ENCODE measurements around the gene EPHA4. TPM values are rescaled to one million over a fixed set of nuclear protein-coding genes. Genes with fewer than 3 reads are reported as not detected.

Gene EPHA4
- total and polyA plus RNA-seq, 2 donors (not counting 1 experiment from before 2014, with no cell fraction given): 9.6 to 21.0 TPM

- H3K36me3 ChIP-seq (ENCODE audit: control insufficient read depth, insufficient read depth, low read length): no peaks in the 10 kb centered on the region
- H3K4me3 ChIP-seq (replicated peaks in 1 of 4; ENCODE audit: control extremely low read depth in 1 of 4, insufficient read depth in 1 of 4, low read depth in 3 of 4, low read length in 4 of 4): no peak overlapping the region
- TF ChIP-seq CTCF (conservative IDR thresholded peaks at IDR 0.05 in 1 of 2, IDR thresholded peaks at IDR 0.05 in 1 of 2; ENCODE audit: low read depth in 1 of 2, low read length in 2 of 2) (no peak), EZH2 (IDR thresholded peaks at IDR 0.05; ENCODE audit: low read length, missing control alignments) (no peak)
- H3K4me2 ChIP-seq (ENCODE audit: extremely low read depth, insufficient read depth, low read length): no peak overlapping the region
- no peaks in the 10 kb centered on the region for H3K79me2 ChIP-seq (ENCODE audit: control insufficient read depth, insufficient read depth, low read length)
- peak in 1 of 2 donors; percentile 87 for DNase-seq (ENCODE audit: low read depth in 2 of 2)
- no peaks in the 10 kb centered on the region for H3K27me3 ChIP-seq (ENCODE audit: control insufficient read depth, insufficient read depth, low read length)
- H2AFZ ChIP-seq (ENCODE audit: low read length): no peak overlapping the region
- H4K20me1 ChIP-seq (ENCODE audit: control insufficient read depth, extremely low read depth, insufficient read depth, low read length): no peaks in the 10 kb centered on the region
- no peak overlapping the region for H3K9ac ChIP-seq (ENCODE audit: insufficient read depth, low read length)
- H3K4me1 ChIP-seq (ENCODE audit: control insufficient read depth, extremely low read depth, insufficient read depth, low read length): no peaks in the 10 kb centered on the region
- no peaks in the 10 kb centered on the region for H3K9me3 ChIP-seq (ENCODE audit: control insufficient read depth, insufficient read depth, low read depth, low read length)
- no peak overlapping the region for H3K27ac ChIP-seq (ENCODE audit: insufficient read depth, low read length)
These were observed 110.2 kb downstream of the EPHA4 start for GRCh38 chr2:221461901-221462300.

- Histone ChIP-seq H3K9ac (ENCODE audit: insufficient read depth, low read length) (no peak overlapping the region), H3K4me1 (ENCODE audit: control insufficient read depth, extremely low read depth, insufficient read depth, low read length) (no peaks in the 10 kb centered on the region), H2AFZ (ENCODE audit: low read length) (no peak overlapping the region), H3K79me2 (ENCODE audit: control insufficient read depth, insufficient read depth, low read length) (no peaks in the 10 kb centered on the region), H3K4me3 (replicated peaks in 1 of 4; ENCODE audit: control extremely low read depth in 1 of 4, insufficient read depth in 1 of 4, low read depth in 3 of 4, low read length in 4 of 4) (no peak overlapping the region), H3K4me2 (ENCODE audit: extremely low read depth, insufficient read depth, low read length) (no peak overlapping the region), H3K36me3 (ENCODE audit: control insufficient read depth, insufficient read depth, low read length) (no peaks in the 10 kb centered on the region), H3K27ac (ENCODE audit: insufficient read depth, low read length) (no peak overlapping the region), H3K27me3 (ENCODE audit: control insufficient read depth, insufficient read depth, low read length) (no peaks in the 10 kb centered on the region), H4K20me1 (ENCODE audit: control insufficient read depth, extremely low read depth, insufficient read depth, low read length) (no peaks in the 10 kb centered on the region), H3K9me3 (ENCODE audit: control insufficient read depth, insufficient read depth, low read depth, low read length) (no peaks in the 10 kb centered on the region)
- DNase-seq (ENCODE audit: low read depth in 2 of 2): no peak
- TF ChIP-seq CTCF (conservative IDR thresholded peaks at IDR 0.05 in 1 of 2, IDR thresholded peaks at IDR 0.05 in 1 of 2; ENCODE audit: low read depth in 1 of 2, low read length in 2 of 2) (no peak), EZH2 (IDR thresholded peaks at IDR 0.05; ENCODE audit: low read length, missing control alignments) (no peak)
These were observed 112.0 kb downstream of the EPHA4 start for GRCh38 chr2:221460136-221460535.

- TF ChIP-seq EZH2 (IDR thresholded peaks at IDR 0.05; ENCODE audit: low read length, missing control alignments) (no peak), CTCF (conservative IDR thresholded peaks at IDR 0.05 in 1 of 2, IDR thresholded peaks at IDR 0.05 in 1 of 2; ENCODE audit: low read depth in 1 of 2, low read length in 2 of 2) (no peak)
- H3K36me3 ChIP-seq (ENCODE audit: control insufficient read depth, insufficient read depth, low read length): no peaks in the 10 kb centered on the region
- no peak overlapping the region for H3K9ac ChIP-seq (ENCODE audit: insufficient read depth, low read length)
These were observed 113.5 kb downstream of the EPHA4 start for GRCh38 chr2:221458578-221458977.

More at GRCh38 chr2:221458578-221458977, 113.5 kb downstream of the EPHA4 start:
- no peaks in the 10 kb centered on the region for H3K79me2 ChIP-seq (ENCODE audit: control insufficient read depth, insufficient read depth, low read length)
- H3K4me1 ChIP-seq (ENCODE audit: control insufficient read depth, extremely low read depth, insufficient read depth, low read length): no peaks in the 10 kb centered on the region
- no peak for DNase-seq (ENCODE audit: low read depth in 2 of 2)
- no peak overlapping the region for H3K4me3 ChIP-seq (replicated peaks in 1 of 4; ENCODE audit: control extremely low read depth in 1 of 4, insufficient read depth in 1 of 4, low read depth in 3 of 4, low read length in 4 of 4)
- no peaks in the 10 kb centered on the region for H3K9me3 ChIP-seq (ENCODE audit: control insufficient read depth, insufficient read depth, low read depth, low read length)
- no peak overlapping the region for H3K27ac ChIP-seq (ENCODE audit: insufficient read depth, low read length)
- H2AFZ ChIP-seq (ENCODE audit: low read length): no peak overlapping the region
- no peaks in the 10 kb centered on the region for H4K20me1 ChIP-seq (ENCODE audit: control insufficient read depth, extremely low read depth, insufficient read depth, low read length)
- no peaks in the 10 kb centered on the region for H3K27me3 ChIP-seq (ENCODE audit: control insufficient read depth, insufficient read depth, low read length)
- no peak overlapping the region for H3K4me2 ChIP-seq (ENCODE audit: extremely low read depth, insufficient read depth, low read length)

Measured in fibroblast of lung (primary cell).